Measurements from ENCODE around the gene TTC24. TPM values are rescaled to one million over a fixed set of nuclear protein-coding genes. Genes with fewer than 3 reads are reported as not detected.
A peak's percentile ranks its signal among the peaks of the same experiment; 100 is the strongest.
"Not testable (repeated sequence)": the region's sequence is repeated elsewhere in the genome, so short reads cannot be mapped to it uniquely, and the experiment has no call there.

The TTC24 gene
- total RNA-seq, 1 donor from 2014 or later, result not detected

DNA sequence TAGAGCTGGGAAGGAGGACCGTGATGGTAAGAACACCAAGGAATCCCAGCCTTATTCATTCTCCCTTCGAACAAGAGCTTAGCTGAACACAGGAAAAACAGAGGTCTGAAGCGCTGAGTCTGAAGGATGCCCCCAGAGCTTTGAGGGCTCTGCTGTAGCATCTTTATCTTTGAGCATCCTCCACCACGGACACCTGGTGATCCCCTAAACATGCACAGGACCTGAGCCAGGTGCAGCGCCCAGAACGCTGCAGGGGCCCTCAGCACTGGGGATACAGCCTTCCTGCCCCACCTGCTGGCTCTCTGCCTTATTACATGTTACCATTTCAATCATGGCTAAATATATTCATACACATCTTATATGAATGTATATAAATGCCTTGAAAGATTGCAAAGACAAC lies 29.5 kb downstream of the TTC24 start:
- DNase-seq, result no peak

GRCh38 chr1:156610072-156610471 lies 30.5 kb downstream of the TTC24 start:
- DNase-seq, result not testable (repeated sequence)

GRCh38 chr1:156612666-156613065 lies 33.1 kb downstream of the TTC24 start:
- DNase-seq, result no peak

GRCh38 chr1:156615946-156616345 lies 36.4 kb downstream of the TTC24 start:
- no peak for DNase-seq

DNA sequence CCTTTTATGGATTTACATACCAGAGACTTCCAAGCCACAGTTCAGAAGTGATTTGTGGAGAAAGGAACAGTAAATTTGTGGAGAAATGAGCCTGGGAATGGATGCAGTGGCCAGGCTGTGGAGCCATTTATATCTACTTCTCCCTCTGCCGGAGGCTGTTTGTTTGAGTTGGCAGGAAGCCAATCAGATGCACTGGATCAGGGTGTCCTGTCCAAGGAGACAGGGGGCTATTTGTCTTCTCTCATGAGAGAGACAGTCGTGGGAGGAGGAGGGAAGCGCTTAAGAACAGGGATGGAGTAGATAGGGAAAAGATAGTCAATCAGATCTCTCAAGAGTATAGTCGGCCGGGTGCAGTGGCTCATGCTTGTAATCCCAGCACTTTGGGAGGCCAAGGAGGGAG lies 36.9 kb downstream of the TTC24 start:
- peak; percentile 75 for DNase-seq

GRCh38 chr1:156618853-156619581 lies 39.5 kb downstream of the TTC24 start, which contains the start of gene HAPLN2:
TSS of gene HAPLN2 (plus strand) at chr1:156619415. CDS start at chr1:156623491, 4,076 bp downstream.
- peak; percentile 34 for DNase-seq

GRCh38 chr1:156619582-156619955 lies 40.0 kb downstream of the TTC24 start:
- no peak for DNase-seq

DNA sequence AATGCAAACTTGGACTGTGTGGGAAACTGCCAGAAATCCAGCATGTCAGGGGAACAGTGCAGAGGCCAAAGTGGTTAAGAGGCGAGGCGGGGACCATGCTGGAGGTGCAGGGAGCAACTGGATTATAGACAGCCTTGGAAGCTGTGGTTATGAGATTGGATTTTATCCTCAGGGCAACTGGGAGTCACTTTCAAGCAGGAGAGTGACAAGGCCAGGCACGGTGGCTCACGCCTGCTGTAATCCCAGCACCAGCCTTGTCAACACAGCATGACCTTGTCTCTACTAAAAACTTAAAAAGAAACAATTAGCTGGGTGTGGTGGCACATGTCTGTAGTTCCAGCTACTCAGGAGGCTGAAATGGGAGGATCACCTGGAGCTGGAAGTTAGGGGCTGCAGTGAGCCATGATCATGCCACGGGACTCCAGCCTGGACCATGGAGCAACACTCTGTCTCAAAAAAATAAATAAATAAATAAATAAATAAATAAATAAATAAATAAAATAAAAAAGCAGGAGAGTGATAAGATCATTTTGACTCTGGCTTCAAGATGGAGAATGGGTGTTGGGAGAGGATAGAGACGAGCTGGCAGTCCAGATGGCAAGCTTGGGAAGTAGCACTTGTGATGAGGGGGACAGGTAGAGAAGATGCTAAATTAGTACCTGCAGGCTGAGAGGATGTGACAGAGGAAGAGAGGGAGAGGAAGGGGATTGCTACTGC lies 43.2 kb downstream of the TTC24 start:
- DNase-seq, result no peak

GRCh38 chr1:156623946-156624813 lies 44.7 kb downstream of the TTC24 start:
- peak; percentile 55 for DNase-seq

- no peak for DNase-seq
Measured at GRCh38 chr1:156624814-156625435, 45.4 kb downstream of the TTC24 start.

DNA sequence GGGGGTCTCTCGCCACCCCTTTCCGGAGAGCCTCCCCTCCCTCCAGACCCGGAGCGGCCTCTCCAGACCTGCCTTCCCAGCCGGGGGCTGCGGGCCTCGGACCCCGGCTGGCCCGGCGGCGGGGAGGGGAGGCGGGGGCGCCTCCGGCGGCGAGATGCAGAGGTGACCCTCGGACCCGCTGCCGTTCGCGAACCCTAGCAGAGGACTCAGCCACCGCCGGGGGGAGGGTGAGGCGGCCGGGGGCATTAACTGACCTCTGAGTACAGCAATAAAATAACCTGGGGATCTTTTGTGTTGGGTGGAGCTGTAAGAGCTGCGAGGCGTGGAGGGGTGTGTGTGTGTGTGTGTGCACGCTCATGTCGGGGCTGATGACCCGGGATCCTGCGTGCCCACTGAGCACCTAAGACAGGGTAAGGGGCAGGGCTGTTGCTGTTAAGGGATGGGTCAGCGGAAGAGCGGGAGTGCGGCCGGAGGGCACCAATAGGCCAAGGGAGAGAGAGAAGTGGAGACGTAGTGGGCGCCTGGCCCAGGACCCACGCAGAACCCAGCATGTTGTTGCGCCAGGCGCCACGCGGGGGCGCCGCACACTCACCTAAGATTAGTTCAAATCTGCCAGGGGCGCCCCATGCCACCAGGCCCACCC lies 46.0 kb downstream of the TTC24 start:
- DNase-seq, result no peak

- no peak for DNase-seq
Measured at GRCh38 chr1:156626079-156626438, 46.5 kb downstream of the TTC24 start.

DNA sequence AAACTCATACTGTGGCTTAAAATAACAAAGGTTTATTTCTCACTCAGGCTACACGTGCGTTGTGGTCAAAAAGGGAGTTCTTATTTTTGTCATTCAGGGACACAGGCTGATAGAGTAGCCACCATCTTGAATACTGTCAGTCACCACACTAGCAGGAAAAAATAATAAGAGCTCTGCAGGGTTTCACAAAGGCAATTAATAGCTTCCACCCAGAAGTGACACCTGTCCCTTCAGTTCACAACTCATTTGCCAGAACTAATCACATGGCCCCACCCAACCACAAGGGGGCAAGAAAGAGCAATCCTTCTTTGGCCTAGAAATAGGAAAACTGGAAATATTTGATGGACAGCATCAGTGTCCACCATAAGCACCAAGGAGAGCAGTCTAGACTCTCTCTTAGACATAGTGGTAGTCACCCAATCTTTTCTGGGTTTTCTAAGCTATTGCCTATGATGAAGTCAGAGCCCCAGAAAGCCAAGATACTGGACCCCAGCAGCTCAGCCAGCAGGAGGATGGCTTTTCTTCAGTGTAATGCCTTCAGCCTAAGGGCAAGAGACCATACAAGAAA lies 47.9 kb downstream of the TTC24 start:
- DNase-seq, result no peak

- no peak for DNase-seq
Measured at GRCh38 chr1:156629823-156630449, 50.4 kb downstream of the TTC24 start.

DNA sequence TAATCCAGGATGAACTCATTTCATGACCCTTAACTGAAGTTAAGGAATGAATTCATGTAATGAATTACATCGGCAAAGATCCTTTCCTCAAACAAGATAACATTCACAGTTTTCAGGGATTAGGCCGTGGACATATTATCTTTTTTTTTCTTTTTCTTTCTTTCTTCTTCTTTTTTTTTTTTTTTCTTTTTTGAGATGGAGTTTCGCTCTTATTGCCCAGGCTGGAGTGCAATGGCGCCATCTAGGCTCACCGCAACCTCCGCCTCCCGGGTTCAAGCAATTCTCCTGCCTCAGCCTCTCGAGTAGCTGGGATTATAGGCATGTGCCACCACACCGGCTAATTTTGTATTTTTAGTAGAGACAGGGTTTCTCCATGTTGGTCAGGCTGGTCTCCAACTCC lies 51.6 kb downstream of the TTC24 start:
- not testable (repeated sequence) for DNase-seq

GRCh38 chr1:156632355-156632754 lies 52.8 kb downstream of the TTC24 start:
- DNase-seq, result no peak

Other genes starting within 250 kb of the TTC24 start
- 352 TPM for gene CCT3, start 241.4 kb upstream of the TTC24 start, total RNA-seq
- gene TSACC, start 241.2 kb upstream of the TTC24 start, total RNA-seq, result not detected
- not detected for gene RHBG, start 210.5 kb upstream of the TTC24 start, total RNA-seq
- gene MEF2D, start 78.9 kb upstream of the TTC24 start, total RNA-seq, result 3.7 TPM
- 1.1 TPM for gene IQGAP3, start 7.2 kb upstream of the TTC24 start, total RNA-seq
- gene NAXE, start 12.1 kb downstream of the TTC24 start, total RNA-seq, result 26.5 TPM
- 10.3 TPM for gene GPATCH4, start 21.8 kb downstream of the TTC24 start, total RNA-seq
- not detected for gene HAPLN2, start 39.7 kb downstream of the TTC24 start, total RNA-seq
- 95.8 TPM for gene BCAN, start 62.4 kb downstream of the TTC24 start, total RNA-seq
- gene NES, start 97.7 kb downstream of the TTC24 start, total RNA-seq, result 24.0 TPM
- gene CRABP2, start 125.9 kb downstream of the TTC24 start, total RNA-seq, result 3.1 TPM
- gene METTL25B, start 148.7 kb downstream of the TTC24 start, total RNA-seq, result 9.2 TPM
- gene ISG20L2, start 149.0 kb downstream of the TTC24 start, total RNA-seq, result 6.2 TPM
- 10.6 TPM for gene MRPL24, start 161.4 kb downstream of the TTC24 start, total RNA-seq
- gene HDGF, start 172.0 kb downstream of the TTC24 start, total RNA-seq, result 61.6 TPM
- gene PRCC, start 187.8 kb downstream of the TTC24 start, total RNA-seq, result 16.2 TPM
- not detected for gene SH2D2A, start 237.1 kb downstream of the TTC24 start, total RNA-seq

Data from occipital lobe (tissue), 2 donors.